PC-9 (cell line): ENCODE data around the gene AAMDC. TPM values are rescaled to one million over a fixed set of nuclear protein-coding genes. Genes with fewer than 3 reads are reported as not detected.

ENCODE experiments used
- BruUV-seq: library from RNA; stranded (reverse); fragments of 400-500 nt; replicated peaks from 2 replicates; lab custom pipeline; 2021; lab: Mats Ljungman, UMichigan
- CTCF ChIA-PET: fragments of 300-600 bp; sonication (Branson Sonifier 250); formaldehyde crosslinking; loops from one replicate; lab custom pipeline; 2022; ENCODE audit warnings: antibody characterized with exemption; lab: Charles Lee
- POLR2A ChIA-PET: fragments of 300-600 bp; sonication (Branson Sonifier 250); formaldehyde crosslinking; loops from one replicate; lab custom pipeline; 2022; ENCODE audit warnings: antibody characterized with exemption; ENCODE audit not compliant: unreplicated experiment; lab: Charles Lee
- DNase-seq, 2 experiments: peaks; one replicate each; pipeline versions ENCODE4 v3.0.0 to v3.0.0-alpha.2; 2015 to 2022; ENCODE audit warnings: mixed read lengths in 1 of 2
- H2AFZ ChIP-seq: fragments of 200-600 bp; sonication (generic); 2 replicates; pipeline ENCODE4 v1.8.1; 2017; ENCODE audit warnings: antibody characterized with exemption
- H3F3A ChIP-seq: fragments of 200-600 bp; sonication (generic); 2 replicates; pipeline ENCODE4 v1.8.1; 2017; ENCODE audit warnings: antibody characterized with exemption, mild to moderate bottlenecking, low read depth; ENCODE audit not compliant: insufficient read depth
- H3K27ac ChIP-seq: fragments of 200-600 bp; sonication (generic); 2 replicates; pipeline ENCODE4 v1.6.1; 2016; ENCODE audit warnings: mixed run types
- H3K27me3 ChIP-seq: fragments of 200-600 bp; sonication (generic); 2 replicates; pipeline ENCODE4 v1.6.1; 2016; ENCODE audit warnings: low read depth, mixed run types; ENCODE audit not compliant: insufficient read depth
- H3K36me3 ChIP-seq: fragments of 200-600 bp; sonication (generic); 2 replicates; pipeline ENCODE4 v1.6.1; 2016; ENCODE audit warnings: low read depth, mixed run types
- H3K4me1 ChIP-seq: fragments of 200-600 bp; sonication (generic); replicated peaks from 2 replicates; pipeline ENCODE4 v1.6.1; 2016; ENCODE audit warnings: mixed run types; ENCODE audit not compliant: insufficient read depth
- H3K4me2 ChIP-seq: fragments of 200-600 bp; sonication (generic); 2 replicates; pipeline ENCODE4 v1.6.1; 2017; ENCODE audit warnings: mixed run types
- H3K4me3 ChIP-seq: fragments of 200-600 bp; sonication (generic); 2 replicates; pipeline ENCODE4 v1.6.1; 2016; ENCODE audit warnings: mixed run types
- H3K79me2 ChIP-seq: fragments of 200-600 bp; sonication (generic); 2 replicates; pipeline ENCODE4 v1.6.1; 2017; ENCODE audit warnings: low read depth, mixed run types
- H3K9me2 ChIP-seq: fragments of 200-600 bp; sonication (generic); 2 replicates; pipeline ENCODE4 v1.8.1; 2017; ENCODE audit warnings: mild to moderate bottlenecking; ENCODE audit not compliant: insufficient read depth
- H3K9me3 ChIP-seq: fragments of 200-600 bp; sonication (generic); 2 replicates; pipeline ENCODE4 v1.8.1; 2016; ENCODE audit warnings: low read depth; ENCODE audit not compliant: insufficient read depth
- H4K20me1 ChIP-seq: fragments of 200-600 bp; sonication (generic); 2 replicates; pipeline ENCODE4 v1.8.1; 2017; ENCODE audit not compliant: insufficient read depth
- CTCF ChIP-seq: fragments of 200-600 bp; sonication (generic); conservative IDR thresholded peaks from 2 replicates; pipeline ENCODE4 v1.6.1; 2017; ENCODE audit warnings: mixed run types, antibody characterized with exemption, mild to moderate bottlenecking, moderate library complexity
- EZH2 ChIP-seq: fragments of 200-600 bp; sonication (generic); IDR thresholded peaks from 2 replicates; pipeline ENCODE4 v1.8.0; 2017; ENCODE audit warnings: antibody characterized with exemption, low read depth
- intact Hi-C: fragments of 100-400 bp; cut with micrococcal nuclease; formaldehyde crosslinking; loops from one replicate; pipeline ENCODE4 v1.10.0; 2022; ENCODE audit not compliant: unreplicated experiment
- total RNA-seq: library from RNA; stranded (reverse); gene quantifications from 2 replicates; pipeline ENCODE4 v1.2.3, GENCODE V29; 2021

Gene AAMDC
- total RNA-seq, 1 experiment from 2014 or later: 39.8 TPM

GRCh38 chr11:77799338-77799737, 21.6 kb upstream of the AAMDC start:
- Histone ChIP-seq H3K4me1 (no peaks in the 10 kb centered on the region), H3K4me2 (no peak overlapping the region), H3K9me2 (no peaks in the 10 kb centered on the region), H3K27me3 (no peaks in the 10 kb centered on the region), H3K4me3 (no peak overlapping the region), H2AFZ (no peak overlapping the region), H4K20me1 (peaks cover 93% of the 10 kb centered on the region), H3K79me2 (peaks cover 97% of the 10 kb centered on the region), H3K27ac (no peak overlapping the region), H3K9me3 (no peaks in the 10 kb centered on the region), H3F3A (peaks cover 17% of the 10 kb centered on the region; the same call in 1 of the 2 replicates), H3K36me3 (no peaks in the 10 kb centered on the region; the same call in 1 of the 2 replicates)
- ChIA-PET CTCF (interaction anchor here (0.7 kb wide), 1 partner anchor 172 kb away, joined by 19 read pairs; no protein-coding TSS in a partner anchor), POLR2A (no interaction called here)
- intact Hi-C loops: no loop called here
- DNase-seq: no peak
- no TSS peak for BruUV-seq
- TF ChIP-seq CTCF (no peak), EZH2 (no peak)

- H3K27ac ChIP-seq: no peak overlapping the region; the same call in 1 of the 2 replicates
- no peaks in the 10 kb centered on the region for H3K27me3 ChIP-seq
- ChIA-PET CTCF (no interaction called here), POLR2A (interaction anchor here (0.6 kb wide), 1 partner anchor 201 kb away, joined by 4 read pairs; no protein-coding TSS in a partner anchor)
- H3F3A ChIP-seq: peaks cover 17% of the 10 kb centered on the region; the same call in 1 of the 2 replicates
- no peaks in the 10 kb centered on the region; the same call in 1 of the 2 replicates for H3K36me3 ChIP-seq
- peaks cover 96% of the 10 kb centered on the region for H3K79me2 ChIP-seq
- DNase-seq: no peak
- H3K9me2 ChIP-seq: no peaks in the 10 kb centered on the region
- intact Hi-C loops: no loop called here
- no peak for TF ChIP-seq CTCF
- TF ChIP-seq EZH2: no peak
- no peak overlapping the region for H3K4me2 ChIP-seq
- H2AFZ ChIP-seq: no peak overlapping the region
- peaks cover 93% of the 10 kb centered on the region for H4K20me1 ChIP-seq
- no peaks in the 10 kb centered on the region for H3K4me1 ChIP-seq
- no peaks in the 10 kb centered on the region for H3K9me3 ChIP-seq
- H3K4me3 ChIP-seq: no peak overlapping the region
- BruUV-seq: no TSS peak
These were observed 20.5 kb upstream of the AAMDC start for GRCh38 chr11:77800449-77800848.

- Histone ChIP-seq H3K4me1 (no peaks in the 10 kb centered on the region), H4K20me1 (peaks cover 91% of the 10 kb centered on the region), H3K4me2 (no peak overlapping the region), H3K4me3 (no peak overlapping the region), H3K27ac (no peak overlapping the region), H3K36me3 (no peaks in the 10 kb centered on the region; the same call in 1 of the 2 replicates), H3K27me3 (no peaks in the 10 kb centered on the region), H3K9me3 (no peaks in the 10 kb centered on the region), H3K9me2 (no peaks in the 10 kb centered on the region; the same call in 1 of the 2 replicates), H2AFZ (no peak overlapping the region), H3F3A (peaks cover 17% of the 10 kb centered on the region; the same call in 1 of the 2 replicates), H3K79me2 (peaks cover 96% of the 10 kb centered on the region)
- intact Hi-C loops: no loop called here
- ChIA-PET CTCF (no interaction called here), POLR2A (interaction anchor here (0.6 kb wide), 1 partner anchor 141 kb away, joined by 11 read pairs; no protein-coding TSS in a partner anchor)
- no peak for DNase-seq
- TF ChIP-seq EZH2: no peak
- TF ChIP-seq CTCF: no peak
- BruUV-seq: no TSS peak
These were observed 19.5 kb upstream of the AAMDC start for GRCh38 chr11:77801477-77801876.
